HG03520 (cell line): Measurements from ENCODE around the gene CDADC1.
A peak's percentile ranks its signal among the peaks of the same experiment; 100 is the strongest.

Experiments used
- ATAC-seq: cut with Tn5 transposase; IDR thresholded peaks from one replicate; pipeline ENCODE4 v1.9.1; 2021; ENCODE audit warnings: mild to moderate bottlenecking, moderate library complexity; ENCODE audit not compliant: unreplicated experiment

CDADC1 gene

DNA sequence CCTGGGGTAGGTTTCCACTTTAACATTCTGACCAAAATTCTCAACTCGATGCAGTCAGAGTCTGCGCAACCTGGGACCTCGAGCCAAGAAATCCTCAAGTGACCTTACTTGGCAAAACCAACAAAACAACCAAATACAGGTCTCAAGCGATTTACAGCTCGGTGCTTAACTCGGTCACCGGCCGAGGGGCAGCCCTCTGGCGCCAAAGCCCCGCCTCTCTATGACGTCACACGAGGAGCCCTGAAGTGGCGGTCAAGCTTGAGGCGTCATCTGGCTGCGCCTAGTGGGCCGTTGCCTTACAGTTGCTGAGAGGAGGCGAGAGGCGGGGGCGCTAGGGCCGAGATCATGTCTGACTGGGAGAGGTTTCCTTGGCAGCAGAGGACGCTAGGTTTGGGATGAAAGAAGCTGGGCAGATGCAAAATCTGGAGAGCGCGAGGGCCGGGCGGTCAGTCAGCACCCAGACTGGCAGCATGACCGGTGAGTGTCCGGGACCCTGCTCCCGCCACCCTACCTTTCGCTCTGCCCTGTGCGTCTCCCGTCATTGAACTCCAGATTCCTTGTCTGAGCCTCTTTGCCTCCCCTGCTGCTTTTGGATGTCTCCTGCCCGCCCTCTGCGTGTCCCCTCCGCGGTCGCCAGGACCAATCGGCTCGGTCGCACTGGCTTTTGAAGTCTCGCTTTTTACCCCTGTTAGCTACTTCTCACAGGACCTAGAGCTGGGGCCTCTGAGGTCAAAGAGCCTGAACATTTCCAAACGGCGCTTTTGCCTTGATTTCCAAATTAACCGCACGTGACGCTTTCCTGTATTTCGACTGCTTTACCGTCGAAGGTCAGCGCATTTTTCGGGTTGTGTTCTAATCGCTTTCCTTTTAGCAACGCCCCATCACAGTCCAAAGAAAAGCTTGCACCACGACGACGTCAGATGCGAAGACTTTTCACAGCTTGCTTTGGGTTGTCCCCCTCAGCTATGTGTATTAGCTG lies at the start of gene CDADC1:
Gene CDADC1, plus strand, starts transcription at position 283 of the 979 bp plus-strand sequence. Its CDS starts 113 bp downstream, at position 396.
- peak; percentile 92 for ATAC-seq

- ATAC-seq = no peak
Measured at GRCh38 chr13:49206641-49207040, 41.1 kb upstream of the CDADC1 start.

GRCh38 chr13:49208619-49209018 lies 39.1 kb upstream of the CDADC1 start:
- ATAC-seq = no peak

- ATAC-seq = no peak
Measured at GRCh38 chr13:49210114-49210513, 37.6 kb upstream of the CDADC1 start.

- ATAC-seq = no peak
Measured at GRCh38 chr13:49210669-49211068, 37.1 kb upstream of the CDADC1 start.

DNA sequence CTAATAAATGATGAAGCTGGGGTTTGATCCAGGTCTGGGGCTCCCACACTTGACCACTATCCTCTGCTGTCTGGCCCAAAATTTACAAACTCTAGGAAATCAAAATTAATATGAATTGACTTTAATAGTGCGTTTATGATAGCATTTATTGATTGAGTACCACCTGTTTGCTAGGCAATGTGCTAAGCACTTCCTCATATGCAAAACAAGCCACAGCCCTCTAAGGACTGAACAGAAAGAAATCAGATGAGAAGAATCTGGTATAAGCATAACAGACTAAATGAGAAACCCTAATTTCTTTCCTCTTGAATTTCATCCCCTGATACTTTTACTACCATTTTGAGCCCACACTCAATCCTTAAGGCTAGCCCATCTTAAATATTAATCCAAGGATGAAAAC lies 34.2 kb upstream of the CDADC1 start:
- no peak for ATAC-seq

DNA sequence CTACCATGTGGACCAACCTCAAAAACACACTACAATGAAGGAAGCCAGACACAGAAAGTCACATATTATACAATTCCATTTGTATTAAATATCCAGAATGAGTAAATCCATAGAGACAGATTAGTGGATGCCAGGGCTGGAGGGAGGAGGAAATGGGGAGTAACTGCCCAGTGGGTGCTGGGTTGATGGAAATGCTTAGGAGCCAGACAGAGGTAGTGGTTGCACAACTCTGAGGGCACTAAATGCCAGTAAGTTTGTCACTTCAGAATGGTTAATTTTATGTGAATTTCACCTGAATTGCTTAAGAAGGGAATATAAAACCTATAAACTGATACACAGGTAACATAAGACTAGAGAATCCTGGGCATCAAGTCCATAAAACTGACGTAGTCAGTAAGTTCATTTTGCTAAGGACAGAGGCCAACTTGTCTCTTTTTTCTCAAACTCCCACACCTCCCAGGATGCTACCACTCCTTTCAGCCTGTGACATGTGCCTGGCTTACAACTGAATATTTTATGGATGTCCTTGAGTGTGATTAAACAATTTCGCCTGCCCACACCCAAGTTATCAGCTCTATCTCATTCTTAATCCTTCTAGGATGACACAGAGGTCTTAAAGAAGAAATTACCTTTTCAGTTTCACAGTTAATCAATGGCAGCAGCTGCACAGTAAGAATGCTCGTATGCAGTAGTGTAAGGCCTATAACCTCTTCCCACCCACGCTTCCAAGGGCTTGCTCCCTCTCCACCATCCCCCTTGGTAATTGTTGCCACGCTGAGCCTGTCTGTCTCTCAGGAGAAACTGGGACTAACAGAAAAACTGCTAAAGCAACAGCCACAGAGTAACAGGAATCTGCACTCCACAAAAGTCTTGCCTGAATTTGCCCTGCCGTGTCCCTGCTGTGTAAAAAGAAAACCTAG lies 33.5 kb upstream of the CDADC1 start:
- ATAC-seq = no peak

- no peak for ATAC-seq
Measured at GRCh38 chr13:49214917-49215376, 32.8 kb upstream of the CDADC1 start.

DNA sequence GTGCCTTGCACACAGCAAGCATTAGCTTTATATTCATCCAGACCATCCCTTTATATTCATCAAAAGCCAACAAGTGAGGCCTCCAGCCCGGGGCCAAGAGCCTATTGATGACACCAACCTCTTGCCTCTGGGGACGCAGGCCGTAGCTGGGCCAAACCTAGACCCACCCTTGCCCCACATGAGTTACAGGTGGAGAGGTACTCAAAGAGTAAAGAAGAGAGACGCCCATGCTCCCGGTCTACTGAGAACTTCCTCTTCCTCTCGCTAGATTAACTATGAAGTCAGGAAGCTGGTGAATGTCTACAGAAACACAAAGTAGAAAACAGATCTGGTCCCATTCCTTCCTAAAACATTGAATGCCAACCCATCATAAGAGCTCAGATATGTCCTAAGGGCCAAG lies 31.4 kb upstream of the CDADC1 start:
- no peak for ATAC-seq

GRCh38 chr13:49217962-49218492 lies 29.7 kb upstream of the CDADC1 start:
- ATAC-seq = no peak

- ATAC-seq = no peak
Measured at GRCh38 chr13:49218493-49219051, 29.2 kb upstream of the CDADC1 start.

GRCh38 chr13:49219647-49220035 lies 28.1 kb upstream of the CDADC1 start:
- ATAC-seq = no peak

DNA sequence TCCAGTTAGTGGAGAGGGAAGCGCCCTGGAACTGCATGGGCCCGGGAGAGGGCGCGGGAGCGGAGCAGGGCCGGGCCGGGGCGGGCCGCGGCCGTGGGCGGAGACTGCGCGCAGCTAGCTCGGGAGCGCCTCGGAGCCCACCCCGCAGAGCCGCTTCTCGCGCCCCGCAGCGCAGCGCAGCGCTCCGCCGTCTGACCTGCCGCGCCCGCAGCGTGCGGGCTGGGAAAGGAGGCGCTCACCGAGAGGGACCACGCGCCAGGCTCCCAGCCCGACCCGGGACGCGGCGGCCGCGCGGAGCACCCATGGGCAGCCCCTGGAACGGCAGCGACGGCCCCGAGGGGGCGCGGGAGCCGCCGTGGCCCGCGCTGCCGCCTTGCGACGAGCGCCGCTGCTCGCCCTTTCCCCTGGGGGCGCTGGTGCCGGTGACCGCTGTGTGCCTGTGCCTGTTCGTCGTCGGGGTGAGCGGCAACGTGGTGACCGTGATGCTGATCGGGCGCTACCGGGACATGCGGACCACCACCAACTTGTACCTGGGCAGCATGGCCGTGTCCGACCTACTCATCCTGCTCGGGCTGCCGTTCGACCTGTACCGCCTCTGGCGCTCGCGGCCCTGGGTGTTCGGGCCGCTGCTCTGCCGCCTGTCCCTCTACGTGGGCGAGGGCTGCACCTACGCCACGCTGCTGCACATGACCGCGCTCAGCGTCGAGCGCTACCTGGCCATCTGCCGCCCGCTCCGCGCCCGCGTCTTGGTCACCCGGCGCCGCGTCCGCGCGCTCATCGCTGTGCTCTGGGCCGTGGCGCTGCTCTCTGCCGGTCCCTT lies 27.5 kb upstream of the CDADC1 start, which contains the start of gene MLNR:
Gene MLNR, plus strand, starts transcription at position 303 of the 820 bp plus-strand sequence. Its CDS starts 0 bp downstream, at position 303.
- ATAC-seq = no peak

DNA sequence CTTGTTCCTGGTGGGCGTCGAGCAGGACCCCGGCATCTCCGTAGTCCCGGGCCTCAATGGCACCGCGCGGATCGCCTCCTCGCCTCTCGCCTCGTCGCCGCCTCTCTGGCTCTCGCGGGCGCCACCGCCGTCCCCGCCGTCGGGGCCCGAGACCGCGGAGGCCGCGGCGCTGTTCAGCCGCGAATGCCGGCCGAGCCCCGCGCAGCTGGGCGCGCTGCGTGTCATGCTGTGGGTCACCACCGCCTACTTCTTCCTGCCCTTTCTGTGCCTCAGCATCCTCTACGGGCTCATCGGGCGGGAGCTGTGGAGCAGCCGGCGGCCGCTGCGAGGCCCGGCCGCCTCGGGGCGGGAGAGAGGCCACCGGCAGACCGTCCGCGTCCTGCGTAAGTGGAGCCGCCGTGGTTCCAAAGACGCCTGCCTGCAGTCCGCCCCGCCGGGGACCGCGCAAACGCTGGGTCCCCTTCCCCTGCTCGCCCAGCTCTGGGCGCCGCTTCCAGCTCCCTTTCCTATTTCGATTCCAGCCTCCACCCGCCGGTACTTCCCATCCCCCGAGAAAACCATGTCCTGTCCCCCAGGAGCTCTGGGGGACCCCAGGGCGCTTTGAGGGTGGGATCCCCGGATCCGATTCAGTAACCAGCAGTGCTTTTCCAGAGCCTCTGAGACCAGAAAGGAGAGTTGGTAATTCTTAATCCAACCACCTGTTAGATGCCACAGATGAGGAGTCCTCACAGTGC lies 26.7 kb upstream of the CDADC1 start:
- no peak for ATAC-seq

DNA sequence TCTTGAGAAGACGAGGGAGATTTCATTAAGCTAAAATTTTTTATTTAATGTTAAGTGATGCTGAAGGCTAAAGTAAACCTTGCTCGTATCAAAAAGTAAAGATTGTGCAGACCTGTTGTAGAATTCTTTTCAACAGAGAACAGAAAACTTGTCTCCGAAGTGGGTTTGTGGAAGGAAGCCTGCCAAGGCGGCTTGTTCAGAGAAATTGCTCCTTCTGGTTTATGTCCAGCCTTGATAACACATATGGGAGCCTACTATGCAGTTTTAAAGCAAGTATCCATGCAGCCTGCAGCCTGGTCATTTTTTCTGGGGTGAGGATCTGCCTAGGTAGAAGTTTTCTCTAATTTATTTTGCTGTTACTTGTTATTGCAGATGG lies 26.1 kb upstream of the CDADC1 start:
- ATAC-seq = no peak

GRCh38 chr13:49225223-49226042 lies 22.3 kb upstream of the CDADC1 start:
- no peak for ATAC-seq

GRCh38 chr13:49226613-49227012 lies 21.1 kb upstream of the CDADC1 start:
- ATAC-seq = no peak

DNA sequence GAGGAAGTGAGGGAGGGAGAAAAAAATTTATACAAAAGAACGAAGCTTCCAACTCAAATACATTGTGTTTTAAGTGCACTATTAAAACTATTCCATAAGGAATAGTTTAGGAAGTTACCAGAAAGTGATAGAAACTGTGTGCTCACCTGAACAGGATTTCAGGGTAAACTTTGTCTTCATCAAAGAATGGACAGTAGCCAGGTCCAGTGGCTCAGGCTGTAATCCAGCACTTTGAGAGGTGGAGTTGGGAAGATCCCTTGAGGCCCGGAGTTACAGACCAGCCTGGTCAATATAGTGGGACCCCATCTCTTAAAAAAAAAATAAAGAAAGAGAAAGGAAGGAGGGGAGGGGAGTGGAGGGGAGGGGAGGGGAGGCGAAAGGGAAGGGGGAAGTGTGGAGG lies 13.0 kb upstream of the CDADC1 start:
- ATAC-seq = no peak
